ENCODE data around the gene FER. TPM values are rescaled to one million over a fixed set of nuclear protein-coding genes. Genes with fewer than 3 reads are reported as not detected.
"Not testable (repeated sequence)": the region's sequence is repeated elsewhere in the genome, so short reads cannot be mapped to it uniquely, and the experiment has no call there.

The FER gene
- total RNA-seq, 1 donor from 2014 or later, result 38.2 TPM

DNA sequence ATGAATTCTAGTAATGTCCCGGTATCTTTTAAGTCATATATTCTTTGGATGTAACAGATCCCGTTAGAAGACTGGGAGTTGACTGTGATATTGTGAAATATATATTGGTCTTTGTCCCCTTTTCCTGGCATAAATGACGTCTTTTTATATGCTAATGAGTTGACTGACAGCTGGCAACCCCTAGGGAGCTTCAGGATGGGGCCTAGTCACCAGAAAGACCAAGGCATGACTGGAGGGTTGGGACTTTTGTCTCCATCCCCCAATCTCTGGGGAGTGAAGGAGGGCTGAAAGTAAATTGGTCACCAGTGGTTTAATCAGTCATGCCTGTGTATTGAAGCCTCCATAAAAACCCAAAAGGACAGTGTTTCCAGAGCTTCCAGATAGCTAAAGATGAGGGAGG lies 420.5 kb downstream of the FER start:
- H3K27ac Mint-ChIP-seq (ENCODE audit: unreplicated experiment), result no peak overlapping the region
- H3K9me3 Mint-ChIP-seq (ENCODE audit: unreplicated experiment), result no peaks in the 10 kb centered on the region
- DNase-seq (ENCODE audit: extremely low spot score, unreplicated experiment), result no peak
- H3K4me1 Mint-ChIP-seq (ENCODE audit: unreplicated experiment), result no peaks in the 10 kb centered on the region
- no peaks in the 10 kb centered on the region for H3K36me3 Mint-ChIP-seq (ENCODE audit: unreplicated experiment)
- no peaks in the 10 kb centered on the region for H3K27me3 Mint-ChIP-seq (ENCODE audit: unreplicated experiment)
- H3K4me3 Mint-ChIP-seq (ENCODE audit: unreplicated experiment), result no peak overlapping the region
- TF ChIP-seq CTCF (IDR thresholded peaks at IDR 0.05), result no peak

DNA sequence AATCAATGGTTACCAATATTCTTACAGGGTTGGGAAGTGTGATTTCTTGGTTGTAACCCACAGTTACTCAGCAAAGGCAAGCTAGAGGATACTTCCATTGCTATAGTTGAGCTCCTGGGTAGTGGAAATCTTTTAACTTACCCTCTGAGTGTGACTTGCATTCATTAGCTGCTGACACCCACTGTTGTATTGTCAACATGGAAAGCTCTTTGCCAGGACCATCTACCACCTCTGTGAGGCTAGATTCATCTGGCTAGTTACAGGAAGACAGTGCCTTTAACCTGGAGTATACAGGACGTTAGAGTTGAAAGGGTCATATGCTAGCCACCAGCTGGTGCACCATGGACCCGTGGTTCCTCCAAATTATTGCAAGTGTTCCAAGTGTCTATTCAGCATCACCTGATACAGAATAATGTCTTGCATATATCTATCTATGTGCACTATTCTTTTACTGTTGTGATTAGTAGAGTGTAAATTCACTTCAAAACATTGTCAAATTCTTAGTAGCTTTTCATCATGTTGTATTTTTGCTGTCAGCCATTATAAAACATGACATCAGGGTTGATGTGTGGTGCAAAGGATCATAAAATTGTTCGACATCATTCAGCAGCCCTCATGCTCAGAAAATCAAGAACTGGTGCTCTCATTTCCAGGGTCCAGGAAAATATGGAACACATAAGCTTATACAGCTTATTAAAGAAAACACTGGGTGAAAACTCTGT lies 423.1 kb downstream of the FER start:
- H3K27me3 Mint-ChIP-seq (ENCODE audit: unreplicated experiment), result no peaks in the 10 kb centered on the region
- no peak overlapping the region for H3K4me3 Mint-ChIP-seq (ENCODE audit: unreplicated experiment)
- TF ChIP-seq CTCF (IDR thresholded peaks at IDR 0.05), result no peak
- no peak overlapping the region for H3K27ac Mint-ChIP-seq (ENCODE audit: unreplicated experiment)
- H3K4me1 Mint-ChIP-seq (ENCODE audit: unreplicated experiment), result no peaks in the 10 kb centered on the region
- DNase-seq (ENCODE audit: extremely low spot score, unreplicated experiment), result no peak
- H3K36me3 Mint-ChIP-seq (ENCODE audit: unreplicated experiment), result no peaks in the 10 kb centered on the region
- no peaks in the 10 kb centered on the region for H3K9me3 Mint-ChIP-seq (ENCODE audit: unreplicated experiment)

- H3K27ac Mint-ChIP-seq (ENCODE audit: unreplicated experiment); H3K9me3 Mint-ChIP-seq (ENCODE audit: unreplicated experiment); H3K36me3 Mint-ChIP-seq (ENCODE audit: unreplicated experiment); H3K4me1 Mint-ChIP-seq (ENCODE audit: unreplicated experiment); H3K27me3 Mint-ChIP-seq (ENCODE audit: unreplicated experiment); DNase-seq (ENCODE audit: extremely low spot score, unreplicated experiment); H3K4me3 Mint-ChIP-seq (ENCODE audit: unreplicated experiment): not testable (repeated sequence)
Observed at GRCh38 chr5:109171437-109172073, 423.9 kb downstream of the FER start.

- Mint-ChIP-seq H3K9me3 (ENCODE audit: unreplicated experiment) (no peaks in the 10 kb centered on the region), H3K27ac (ENCODE audit: unreplicated experiment) (no peak overlapping the region), H3K27me3 (ENCODE audit: unreplicated experiment) (no peaks in the 10 kb centered on the region), H3K36me3 (ENCODE audit: unreplicated experiment) (no peaks in the 10 kb centered on the region), H3K4me1 (ENCODE audit: unreplicated experiment) (no peaks in the 10 kb centered on the region), H3K4me3 (ENCODE audit: unreplicated experiment) (no peak overlapping the region)
- no peak for DNase-seq (ENCODE audit: extremely low spot score, unreplicated experiment)
- TF ChIP-seq CTCF (IDR thresholded peaks at IDR 0.05), result no peak
Observed at GRCh38 chr5:109173036-109173794, 425.5 kb downstream of the FER start.

GRCh38 chr5:109177227-109177626 lies 429.5 kb downstream of the FER start:
- no peaks in the 10 kb centered on the region for H3K27me3 Mint-ChIP-seq (ENCODE audit: unreplicated experiment)
- no peak overlapping the region for H3K27ac Mint-ChIP-seq (ENCODE audit: unreplicated experiment)
- H3K4me3 Mint-ChIP-seq (ENCODE audit: unreplicated experiment), result no peak overlapping the region
- H3K9me3 Mint-ChIP-seq (ENCODE audit: unreplicated experiment), result no peaks in the 10 kb centered on the region
- no peak for DNase-seq (ENCODE audit: extremely low spot score, unreplicated experiment)
- TF ChIP-seq CTCF (IDR thresholded peaks at IDR 0.05), result no peak
- no peaks in the 10 kb centered on the region for H3K4me1 Mint-ChIP-seq (ENCODE audit: unreplicated experiment)
- H3K36me3 Mint-ChIP-seq (ENCODE audit: unreplicated experiment), result peaks cover 5% of the 10 kb centered on the region

Data from osteocyte (in vitro differentiated cells).